K562 (cell line): ENCODE results near the gene ANO8. TPM values are rescaled to one million over a fixed set of nuclear protein-coding genes. Genes with fewer than 3 reads are reported as not detected.

Experiments used
- ARID4B ChIP-seq: sonication (generic); formaldehyde crosslinking; IDR thresholded peaks from 2 replicates; pipeline ENCODE4 v1.8.0; 2022; ENCODE audit warnings: mild to moderate bottlenecking, missing genetic modification reagents
- BCOR ChIP-seq: fragments of 450-650 bp; IDR thresholded peaks from 2 replicates; pipeline ENCODE4 v1.6.1; 2016
- CC2D1A ChIP-seq: fragments of 450-650 bp; IDR thresholded peaks from 2 replicates; pipeline ENCODE4 v1.6.1; 2017; ENCODE audit warnings: mild to moderate bottlenecking
- CHD1 ChIP-seq: fragments of 200-600 bp; sonication (generic); IDR thresholded peaks from one replicate; pipeline ENCODE4 v1.6.1; 2012; ENCODE audit warnings: mild to moderate bottlenecking, moderate library complexity, low read length, inconsistent platforms
- EGR1 ChIP-seq: fragments of 450-650 bp; conservative IDR thresholded peaks from 2 replicates; pipeline ENCODE4 v1.6.1; 2017; ENCODE audit warnings: mild to moderate bottlenecking
- ETV6 ChIP-seq, 3 experiments: fragments of 150-350 bp in 1 of 3; sonication (generic) in 1 of 3; formaldehyde crosslinking in 1 of 3; IDR thresholded peaks; 2 replicates each; pipeline versions ENCODE4 v1.6.1 to v1.8.0; 2014 to 2022; ENCODE audit warnings: borderline replicate concordance in 2 of 3, low read depth in 2 of 3, antibody characterized with exemption in 1 of 3, low read length in 1 of 3, mild to moderate bottlenecking in 1 of 3, missing genetic modification reagents in 1 of 3
- FOS ChIP-seq: IDR thresholded peaks from 3 replicates; pipeline ENCODE4 v1.6.1; 2011; ENCODE audit not compliant: insufficient read length; ENCODE audit errors: extremely low read depth
- FOXP1 ChIP-seq: sonication (generic); formaldehyde crosslinking; IDR thresholded peaks from 2 replicates; pipeline ENCODE4 v1.8.0; 2022; ENCODE audit warnings: mild to moderate bottlenecking, missing genetic modification reagents
- GABPB1 ChIP-seq: sonication (generic); formaldehyde crosslinking; IDR thresholded peaks from 2 replicates; pipeline ENCODE4 v1.8.0; 2022; ENCODE audit warnings: mild to moderate bottlenecking, missing genetic modification reagents
- HINFP ChIP-seq: fragments of 450-650 bp; conservative IDR thresholded peaks from 2 replicates; pipeline ENCODE4 v1.6.1; 2016; ENCODE audit warnings: missing genetic modification characterization, low read depth, mild to moderate bottlenecking, control low read depth, missing compliant biosample characterization
- MAZ ChIP-seq, 2 experiments: fragments of 450-650 bp in 1 of 2; sonication (generic) in 1 of 2; formaldehyde crosslinking; IDR thresholded peaks in 1 of 2; conservative IDR thresholded peaks in 1 of 2; 2 replicates each; pipeline versions ENCODE4 v1.4.0 to v1.5.0; 2020; ENCODE audit warnings: mild to moderate bottlenecking in 1 of 2, missing genetic modification reagents in 1 of 2
- MLLT1 ChIP-seq, 2 experiments: fragments of 450-650 bp; IDR thresholded peaks; 2 replicates each; pipeline ENCODE4 v1.6.1; 2016
- PHF8 ChIP-seq: fragments of 200-600 bp; sonication (generic); IDR thresholded peaks from 2 replicates; pipeline ENCODE4 v1.6.1; 2012; ENCODE audit warnings: mixed run types, mild to moderate bottlenecking, inconsistent platforms, low read length, moderate library complexity, borderline replicate concordance
- POLR2B ChIP-seq: fragments of 450-650 bp; IDR thresholded peaks from 2 replicates; pipeline ENCODE4 v1.6.1; 2018; ENCODE audit warnings: low read depth; ENCODE audit not compliant: partially characterized antibody
- PURB ChIP-seq: sonication (generic); formaldehyde crosslinking; IDR thresholded peaks from 2 replicates; pipeline ENCODE4 v1.9.0; 2021; ENCODE audit warnings: low read depth, mild to moderate bottlenecking, missing genetic modification reagents
- SMARCA5 ChIP-seq: fragments of 450-650 bp; IDR thresholded peaks from 2 replicates; pipeline ENCODE4 v1.6.1; 2016
- SPI1 ChIP-seq: IDR thresholded peaks from 2 replicates; pipeline ENCODE4 v1.6.1; 2011; ENCODE audit warnings: low read depth, low read length, control low read depth, borderline replicate concordance
- ZC3H11A ChIP-seq: IDR thresholded peaks from 2 replicates; pipeline ENCODE4 v1.6.1; 2012; ENCODE audit warnings: low read depth, low read length, improper control_type of control experiment
- ZNF239 ChIP-seq: fragments of 250-450 bp; sonication (Bioruptor Pico); IDR thresholded peaks from 2 replicates; pipeline ENCODE4 v1.4.0; 2020; ENCODE audit warnings: mild to moderate bottlenecking
- ZNF274 ChIP-seq: IDR thresholded peaks from 2 replicates; pipeline ENCODE4 v1.6.1; 2011; ENCODE audit warnings: low read depth, mild to moderate bottlenecking, low read length, moderate library complexity, borderline replicate concordance
- ZSCAN29 ChIP-seq: fragments of 450-650 bp; IDR thresholded peaks from 2 replicates; pipeline ENCODE4 v1.6.1; 2017
- polyA plus RNA-seq, 8 experiments: library from polyadenylated mRNA; depleted of rRNA in 4 of 8; stranded (reverse) in 5 of 8; unstranded in 3 of 8; fragments of >200 nt; fragmentation: Nextera tagmentation in 2 of 8; fragmentation: Illumina TruSeq in 1 of 8; extraction: Ambion mirVana in 2 of 8; extraction: Trizol in 1 of 8; gene quantifications; 2 replicates each; pipeline versions ENCODE4 v1.2.1 to v1.2.3, GENCODE V29; 2011 to 2014; ENCODE audit warnings: inconsistent platforms in 1 of 8, missing spikeins in 1 of 8
- total RNA-seq, 7 experiments: library from RNA; depleted of rRNA in 6 of 7; stranded (reverse); fragments of >200 nt in 6 of 7; fragmentation: Illumina TruSeq in 2 of 7; extraction: Trizol in 2 of 7; gene quantifications; 2 replicates each; pipeline versions ENCODE4 v1.2.1 to v1.2.3, GENCODE V29; 2011 to 2021; ENCODE audit warnings: low replicate concordance in 1 of 7

Gene ANO8
- total and polyA plus RNA-seq, 9 of the 15 experiments (the other 6 are each of a cell fraction or from before 2014, with no cell fraction given): 0.07 to 7.6 (median 2.3) TPM; not detected in 1

- TF ChIP-seq FOS (peak; percentile 99), GABPB1 (peak; percentile 98), PHF8 (peak; percentile 78; the same call in 1 of the 2 replicates), FOXP1 (CRISPR knock-in tag) (no peak), CHD1 (peak; percentile 87), POLR2B (peak; percentile 67), ZSCAN29 (no peak), ETV6 (IDR thresholded peaks at IDR 0.05; ENCODE audit: borderline replicate concordance in 1 of 2, low read depth in 2 of 2, low read length in 1 of 2) (no peak), ETV6 (CRISPR knock-in tag; IDR thresholded peaks at IDR 0.05; ENCODE audit: borderline replicate concordance) (no peak), ZNF274 (no peak), MAZ (CRISPR knock-in tag; conservative IDR thresholded peaks at IDR 0.05 in 1 of 2, IDR thresholded peaks at IDR 0.05 in 1 of 2) (peak; percentile 13 to 16; a peak in 2 of 4 replicates), HINFP (peak; percentile 99), SPI1 (peak; percentile 49; the same call in 1 of the 2 replicates), ARID4B (CRISPR knock-in tag) (peak; percentile 84), ZNF239 (no peak), ZC3H11A (no peak), SMARCA5 (no peak), PURB (CRISPR knock-in tag) (no peak), EGR1 (peak; percentile 87), BCOR (0 out of 2 replicates have a peak, but pooled peaks have one; percentile 20), MLLT1 (IDR thresholded peaks at IDR 0.05) (peak; percentile 95 to 98), CC2D1A (peak; percentile 100)
Observed at GRCh38 chr19:17309198-17309964, 25.3 kb downstream of the ANO8 start, which contains the start of gene DDA1 (continued).
